ENCODE results near the gene KCNT2. TPM values are rescaled to one million over a fixed set of nuclear protein-coding genes. Genes with fewer than 3 reads are reported as not detected.

Gene KCNT2
- total and polyA plus RNA-seq, 7 donors, result 0.64 to 3.1 (median 1.8) TPM

GRCh38 chr1:196407358-196408051 is 200.7 kb downstream of the KCNT2 start:
- no peaks in the 10 kb centered on the region for H3K9me3 ChIP-seq
- intact Hi-C loops (cut with DNase I), result no loop called here
- peak overlapping the region; percentile 27 to 77 (median 60) for H3K27ac ChIP-seq
- H3K4me1 ChIP-seq, result peaks cover 0 to 29% (median 23%) of the 10 kb centered on the region in 4 donors
- no peak for DNase-seq
- no peaks in the 10 kb centered on the region for H3K36me3 ChIP-seq
- H3K27me3 ChIP-seq, result no peaks in the 10 kb centered on the region
- H3K4me3 ChIP-seq, result no peak overlapping the region
- WGBS, 2 donors, result 17 to 41% methylated on average over 2 of the region's 2 CpGs
- TF ChIP-seq EP300 (IDR thresholded peaks at IDR 0.05), result no peak
- TF ChIP-seq POLR2AphosphoS5 (IDR thresholded peaks at IDR 0.05), result no peak
- no peak for TF ChIP-seq POLR2A (IDR thresholded peaks at IDR 0.05)
- TF ChIP-seq CTCF (IDR thresholded peaks at IDR 0.05), result no peak

- 60 to 79% methylated on average over 2 of the region's 2 CpGs for WGBS, 2 donors
- H3K36me3 ChIP-seq, result no peaks in the 10 kb centered on the region
- peaks cover 0 to 29% (median 23%) of the 10 kb centered on the region in 4 donors for H3K4me1 ChIP-seq
- TF ChIP-seq POLR2A (IDR thresholded peaks at IDR 0.05) (no peak), EP300 (IDR thresholded peaks at IDR 0.05) (no peak), POLR2AphosphoS5 (IDR thresholded peaks at IDR 0.05) (no peak), CTCF (IDR thresholded peaks at IDR 0.05) (no peak)
- no peak overlapping the region for H3K4me3 ChIP-seq
- intact Hi-C loops (cut with DNase I), result no loop called here
- peak overlapping the region in 1 of 4 donors; percentile 77 for H3K27ac ChIP-seq
- no peaks in the 10 kb centered on the region for H3K9me3 ChIP-seq
- no peaks in the 10 kb centered on the region for H3K27me3 ChIP-seq
- no peak for DNase-seq
Observed at GRCh38 chr1:196405839-196406238, 202.4 kb downstream of the KCNT2 start.

DNA sequence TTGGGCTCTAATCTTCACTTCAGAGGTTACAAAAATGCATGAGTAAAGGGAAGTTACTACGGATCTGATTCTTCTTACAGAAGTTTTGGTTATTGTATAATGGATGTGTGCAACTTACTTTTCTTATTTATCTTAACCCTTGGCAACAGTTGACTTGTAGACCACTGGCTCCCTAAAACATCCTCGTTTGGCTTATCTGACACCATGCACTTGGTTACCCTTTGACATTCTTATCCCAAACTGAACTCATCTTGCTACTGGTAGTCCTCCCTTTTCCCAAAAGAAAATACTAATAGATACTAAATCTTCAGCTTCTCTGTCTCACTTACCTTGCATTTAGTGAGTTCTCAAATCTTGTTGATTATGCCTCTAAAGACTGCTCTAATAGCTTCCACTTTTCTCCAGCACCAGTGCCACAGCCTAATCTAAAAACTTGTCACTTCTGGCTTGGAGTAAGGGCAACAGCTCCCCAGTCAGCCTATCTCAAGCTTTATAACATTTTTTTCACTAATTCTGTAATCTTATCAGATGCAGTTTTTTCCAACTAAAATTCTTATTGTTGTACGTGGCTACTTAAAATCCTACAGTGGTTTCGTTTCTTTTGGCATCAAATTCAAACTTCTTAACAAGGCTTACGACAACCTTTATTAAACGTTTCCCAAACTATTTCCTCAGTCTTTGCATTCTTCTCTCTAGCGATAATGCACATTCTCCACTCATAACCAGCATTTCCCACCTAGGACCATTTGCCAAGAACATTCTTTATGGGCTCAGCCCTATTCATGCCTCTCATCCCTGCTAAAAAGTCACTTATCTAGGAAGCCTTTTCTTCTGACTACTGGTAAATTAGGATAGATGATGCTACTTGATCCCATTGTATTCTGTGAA is 204.2 kb downstream of the KCNT2 start:
- Histone ChIP-seq H3K27me3 (no peaks in the 10 kb centered on the region), H3K36me3 (no peaks in the 10 kb centered on the region), H3K9me3 (no peaks in the 10 kb centered on the region), H3K27ac (no peak overlapping the region), H3K4me3 (no peak overlapping the region), H3K4me1 (peaks cover 0 to 29% (median 23%) of the 10 kb centered on the region in 4 donors)
- no peak for DNase-seq
- WGBS, 2 donors, result 74 to 84% methylated on average over 7 of the region's 7 CpGs
- no peak for TF ChIP-seq POLR2A (IDR thresholded peaks at IDR 0.05)
- no peak for TF ChIP-seq CTCF (IDR thresholded peaks at IDR 0.05)
- no peak for TF ChIP-seq EP300 (IDR thresholded peaks at IDR 0.05)
- no peak for TF ChIP-seq POLR2AphosphoS5 (IDR thresholded peaks at IDR 0.05)
- intact Hi-C loops (cut with DNase I), result no loop called here

DNA sequence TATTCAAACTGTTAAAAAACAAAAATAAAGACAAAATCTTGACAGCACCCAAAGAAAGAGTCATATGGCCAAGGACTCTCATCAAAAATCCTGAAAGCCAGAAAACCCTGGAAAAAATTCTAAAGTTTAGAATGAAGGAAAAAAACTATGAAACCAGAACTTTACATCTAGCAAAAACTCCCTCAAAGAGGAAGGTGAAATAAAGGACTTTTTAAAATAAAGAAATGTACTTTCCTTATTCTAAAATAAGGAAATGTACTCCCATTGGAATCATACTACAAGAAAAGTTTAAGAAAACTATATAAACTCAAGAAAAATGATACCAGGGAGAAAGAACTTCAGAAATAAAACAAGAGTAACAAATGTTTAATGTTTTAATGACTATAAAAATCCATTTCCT is 206.3 kb downstream of the KCNT2 start:
- intact Hi-C loops (cut with DNase I), result no loop called here
- peaks cover 0 to 11% (median 6%) of the 10 kb centered on the region in 4 donors for H3K4me1 ChIP-seq
- H3K4me3 ChIP-seq, result no peak overlapping the region
- no peaks in the 10 kb centered on the region for H3K9me3 ChIP-seq
- no peaks in the 10 kb centered on the region for H3K27me3 ChIP-seq
- no peaks in the 10 kb centered on the region for H3K36me3 ChIP-seq
- TF ChIP-seq POLR2AphosphoS5 (IDR thresholded peaks at IDR 0.05), result no peak
- TF ChIP-seq POLR2A (IDR thresholded peaks at IDR 0.05), result no peak
- no peak for TF ChIP-seq CTCF (IDR thresholded peaks at IDR 0.05)
- no peak for TF ChIP-seq EP300 (IDR thresholded peaks at IDR 0.05)
- H3K27ac ChIP-seq, result no peak overlapping the region
- no peak for DNase-seq

Data from sigmoid colon (tissue), 7 donors.